PC-9 (cell line): ENCODE results near the gene SYMPK. TPM values are rescaled to one million over a fixed set of nuclear protein-coding genes. Genes with fewer than 3 reads are reported as not detected.

ENCODE experiments used
- BruUV-seq: library from RNA; stranded (reverse); fragments of 400-500 nt; replicated peaks from 2 replicates; lab custom pipeline; 2021; lab: Mats Ljungman, UMichigan
- CTCF ChIA-PET: fragments of 300-600 bp; sonication (Branson Sonifier 250); formaldehyde crosslinking; loops from one replicate; lab custom pipeline; 2022; ENCODE audit warnings: antibody characterized with exemption; lab: Charles Lee
- POLR2A ChIA-PET: fragments of 300-600 bp; sonication (Branson Sonifier 250); formaldehyde crosslinking; loops from one replicate; lab custom pipeline; 2022; ENCODE audit warnings: antibody characterized with exemption; ENCODE audit not compliant: unreplicated experiment; lab: Charles Lee
- DNase-seq, 2 experiments: peaks; one replicate each; pipeline versions ENCODE4 v3.0.0 to v3.0.0-alpha.2; 2015 to 2022; ENCODE audit warnings: mixed read lengths in 1 of 2
- H2AFZ ChIP-seq: fragments of 200-600 bp; sonication (generic); 2 replicates; pipeline ENCODE4 v1.8.1; 2017; ENCODE audit warnings: antibody characterized with exemption
- H3F3A ChIP-seq: fragments of 200-600 bp; sonication (generic); 2 replicates; pipeline ENCODE4 v1.8.1; 2017; ENCODE audit warnings: antibody characterized with exemption, mild to moderate bottlenecking, low read depth; ENCODE audit not compliant: insufficient read depth
- H3K27ac ChIP-seq: fragments of 200-600 bp; sonication (generic); 2 replicates; pipeline ENCODE4 v1.6.1; 2016; ENCODE audit warnings: mixed run types
- H3K27me3 ChIP-seq: fragments of 200-600 bp; sonication (generic); 2 replicates; pipeline ENCODE4 v1.6.1; 2016; ENCODE audit warnings: low read depth, mixed run types; ENCODE audit not compliant: insufficient read depth
- H3K36me3 ChIP-seq: fragments of 200-600 bp; sonication (generic); 2 replicates; pipeline ENCODE4 v1.6.1; 2016; ENCODE audit warnings: low read depth, mixed run types
- H3K4me1 ChIP-seq: fragments of 200-600 bp; sonication (generic); replicated peaks from 2 replicates; pipeline ENCODE4 v1.6.1; 2016; ENCODE audit warnings: mixed run types; ENCODE audit not compliant: insufficient read depth
- H3K4me2 ChIP-seq: fragments of 200-600 bp; sonication (generic); 2 replicates; pipeline ENCODE4 v1.6.1; 2017; ENCODE audit warnings: mixed run types
- H3K4me3 ChIP-seq: fragments of 200-600 bp; sonication (generic); 2 replicates; pipeline ENCODE4 v1.6.1; 2016; ENCODE audit warnings: mixed run types
- H3K79me2 ChIP-seq: fragments of 200-600 bp; sonication (generic); 2 replicates; pipeline ENCODE4 v1.6.1; 2017; ENCODE audit warnings: low read depth, mixed run types
- H3K9me2 ChIP-seq: fragments of 200-600 bp; sonication (generic); 2 replicates; pipeline ENCODE4 v1.8.1; 2017; ENCODE audit warnings: mild to moderate bottlenecking; ENCODE audit not compliant: insufficient read depth
- H3K9me3 ChIP-seq: fragments of 200-600 bp; sonication (generic); 2 replicates; pipeline ENCODE4 v1.8.1; 2016; ENCODE audit warnings: low read depth; ENCODE audit not compliant: insufficient read depth
- H4K20me1 ChIP-seq: fragments of 200-600 bp; sonication (generic); 2 replicates; pipeline ENCODE4 v1.8.1; 2017; ENCODE audit not compliant: insufficient read depth
- CTCF ChIP-seq: fragments of 200-600 bp; sonication (generic); conservative IDR thresholded peaks from 2 replicates; pipeline ENCODE4 v1.6.1; 2017; ENCODE audit warnings: mixed run types, antibody characterized with exemption, mild to moderate bottlenecking, moderate library complexity
- EZH2 ChIP-seq: fragments of 200-600 bp; sonication (generic); IDR thresholded peaks from 2 replicates; pipeline ENCODE4 v1.8.0; 2017; ENCODE audit warnings: antibody characterized with exemption, low read depth
- intact Hi-C: fragments of 100-400 bp; cut with micrococcal nuclease; formaldehyde crosslinking; loops from one replicate; pipeline ENCODE4 v1.10.0; 2022; ENCODE audit not compliant: unreplicated experiment
- total RNA-seq: library from RNA; stranded (reverse); gene quantifications from 2 replicates; pipeline ENCODE4 v1.2.3, GENCODE V29; 2021

SYMPK gene
- total RNA-seq, 1 experiment from 2014 or later = 85.5 TPM

- no peak overlapping the region for H3K4me2 ChIP-seq
- intact Hi-C loops = no loop called here
- POLR2A ChIA-PET = no interaction called here
- H3K4me1 ChIP-seq = no peaks in the 10 kb centered on the region
- TF ChIP-seq EZH2 = no peak
- peak; percentile 61 for TF ChIP-seq CTCF
- peak in 1 of 2 experiments; percentile 34 for DNase-seq
- no peak overlapping the region for H3K4me3 ChIP-seq
- no peaks in the 10 kb centered on the region for H3K27me3 ChIP-seq
- H4K20me1 ChIP-seq = 0 out of 2 replicates have a peak, but pooled peaks cover 13% of the 10 kb centered on the region
- peaks cover 62% of the 10 kb centered on the region for H3K36me3 ChIP-seq
- no peak overlapping the region for H2AFZ ChIP-seq
- H3K9me3 ChIP-seq = no peaks in the 10 kb centered on the region
- no peak overlapping the region for H3K27ac ChIP-seq
- BruUV-seq = no TSS peak
- no peaks in the 10 kb centered on the region for H3K79me2 ChIP-seq
- CTCF ChIA-PET = no interaction called here
- peaks cover 19% of the 10 kb centered on the region for H3F3A ChIP-seq
- H3K9me2 ChIP-seq = no peaks in the 10 kb centered on the region
These were observed 14.0 kb downstream of the SYMPK start for GRCh38 chr19:45848922-45849321.

DNA sequence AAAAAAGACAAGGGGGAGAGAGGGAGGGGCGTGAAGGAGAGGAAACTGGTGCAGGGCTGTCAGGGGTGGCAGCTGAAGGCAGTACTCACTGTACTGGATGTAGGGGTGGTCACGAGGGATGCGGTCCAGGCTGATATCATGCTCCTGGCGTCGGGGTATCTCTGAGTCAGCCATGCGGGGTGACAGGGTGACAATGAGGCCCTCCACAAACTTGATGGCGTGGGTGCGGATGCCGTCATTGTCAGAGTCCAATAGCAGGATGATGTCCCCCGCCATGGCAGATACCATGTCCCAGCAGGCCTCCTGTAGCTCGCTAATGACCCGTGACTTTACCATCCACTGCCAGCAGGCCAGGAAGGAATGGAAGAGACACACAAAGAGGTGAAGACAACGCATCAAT is 15.3 kb downstream of the SYMPK start:
- Histone ChIP-seq H4K20me1 (0 out of 2 replicates have a peak, but pooled peaks cover 16% of the 10 kb centered on the region), H3K4me1 (no peaks in the 10 kb centered on the region), H2AFZ (no peak overlapping the region), H3K79me2 (no peaks in the 10 kb centered on the region), H3K4me3 (no peak overlapping the region), H3K4me2 (no peak overlapping the region), H3K36me3 (peaks cover 63% of the 10 kb centered on the region), H3K9me2 (no peaks in the 10 kb centered on the region), H3K9me3 (no peaks in the 10 kb centered on the region), H3F3A (peaks cover 19% of the 10 kb centered on the region), H3K27me3 (no peaks in the 10 kb centered on the region), H3K27ac (no peak overlapping the region)
- DNase-seq = peak in 1 of 2 experiments; percentile 26
- no TSS peak for BruUV-seq
- CTCF ChIA-PET = interaction anchor here (0.5 kb wide), 1 partner anchor 170 kb away, joined by 6 read pairs; no protein-coding TSS in a partner anchor
- intact Hi-C loops = no loop called here
- POLR2A ChIA-PET = interaction anchor here (0.6 kb wide), 1 partner anchor 76 kb away, joined by 4 read pairs; no protein-coding TSS in a partner anchor
- no peak for TF ChIP-seq CTCF
- TF ChIP-seq EZH2 = no peak

GRCh38 chr19:45842198-45842597 is 20.7 kb downstream of the SYMPK start:
- Histone ChIP-seq H3F3A (peaks cover 15% of the 10 kb centered on the region; the same call in 1 of the 2 replicates), H3K36me3 (peaks cover 62% of the 10 kb centered on the region), H3K4me1 (no peaks in the 10 kb centered on the region), H3K4me2 (no peak overlapping the region), H3K9me2 (no peaks in the 10 kb centered on the region), H3K27me3 (no peaks in the 10 kb centered on the region), H3K27ac (no peak overlapping the region), H4K20me1 (peaks cover 10% of the 10 kb centered on the region; the same call in 1 of the 2 replicates), H2AFZ (no peak overlapping the region), H3K9me3 (no peaks in the 10 kb centered on the region), H3K79me2 (no peaks in the 10 kb centered on the region), H3K4me3 (no peak overlapping the region)
- ChIA-PET CTCF (no interaction called here), POLR2A (no interaction called here)
- no peak for TF ChIP-seq EZH2
- TF ChIP-seq CTCF = no peak
- no peak for DNase-seq
- no TSS peak for BruUV-seq
- intact Hi-C loops = no loop called here
